ENCODE results near the gene RNF180.
"Not testable (repeated sequence)": the region's sequence is repeated elsewhere in the genome, so short reads cannot be mapped to it uniquely, and the experiment has no call there.

Gene RNF180

GRCh38 chr5:64397552-64397951 is 231.9 kb downstream of the RNF180 start:
- no peak for DNase-seq (ENCODE audit: low read depth)

DNA sequence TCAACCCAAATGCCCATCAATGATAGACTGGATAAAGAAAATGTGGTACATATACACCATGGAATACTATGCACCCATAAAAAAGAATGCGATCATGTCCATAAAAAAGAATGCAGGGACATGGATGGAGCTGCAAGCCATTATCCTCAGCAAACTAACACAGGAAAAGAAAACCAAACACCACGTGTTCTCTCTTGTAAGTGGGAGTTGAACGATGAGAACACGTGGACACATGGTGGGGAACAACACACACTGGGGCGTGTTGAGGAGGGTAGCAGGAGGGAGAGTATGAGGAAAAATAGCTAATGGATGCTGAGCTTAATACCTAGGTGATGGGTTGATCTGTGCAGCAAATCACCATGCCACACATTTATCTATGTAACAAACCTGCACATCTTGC is 233.1 kb downstream of the RNF180 start:
- not testable (repeated sequence) for DNase-seq (ENCODE audit: low read depth)

DNA sequence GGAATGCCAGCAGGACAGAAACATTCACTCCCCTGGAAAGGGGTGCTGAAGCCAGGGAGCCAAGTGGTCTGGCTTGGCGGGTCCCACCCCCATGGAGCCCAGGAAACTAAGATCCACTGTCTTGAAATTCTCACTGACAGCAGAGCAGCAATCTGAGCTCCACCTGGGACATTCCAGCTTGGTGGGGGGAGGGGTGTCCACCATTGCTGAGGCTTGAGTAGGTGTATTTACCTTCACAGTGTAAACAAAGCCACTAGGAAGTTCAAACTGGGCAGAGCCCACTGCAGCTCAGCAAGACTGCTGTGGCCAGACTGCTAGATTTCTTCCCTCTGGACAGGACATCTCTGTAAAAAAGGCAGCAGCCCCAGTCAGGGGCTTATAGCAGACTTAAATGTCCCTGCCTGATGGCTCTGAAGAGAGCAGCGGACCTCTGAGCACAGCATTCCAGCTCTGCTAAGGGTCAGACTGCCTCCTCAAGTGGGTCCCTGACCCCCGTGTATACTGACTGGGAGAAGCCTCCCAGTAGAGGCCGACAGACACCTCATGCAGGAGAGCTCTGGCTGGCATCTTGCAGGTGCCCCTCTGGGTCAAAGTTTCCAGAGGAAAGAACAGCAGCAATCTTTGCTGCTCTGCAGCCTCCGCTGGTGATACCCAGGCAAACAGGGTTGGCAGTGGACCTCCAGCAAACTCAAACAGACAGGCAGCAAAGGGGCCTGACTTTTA is 241.6 kb downstream of the RNF180 start:
- not testable (repeated sequence) for DNase-seq (ENCODE audit: low read depth)

GRCh38 chr5:64417390-64417789 is 251.7 kb downstream of the RNF180 start:
- no peak for DNase-seq (ENCODE audit: low read depth)

GRCh38 chr5:64418013-64418412 is 252.4 kb downstream of the RNF180 start:
- DNase-seq (ENCODE audit: low read depth) = no peak
